ENCODE results near the gene ABCC2.

ABCC2 gene

GRCh38 chr10:99781734-99782429 lies 558 bp upstream of the ABCC2 start:
- peaks cover 8% of the 10 kb centered on the region for H3K4me1 ChIP-seq (ENCODE audit: insufficient read depth, low read length)
- H3K4me3 ChIP-seq (ENCODE audit: low read length), result no peak overlapping the region
- H3K27me3 ChIP-seq (ENCODE audit: insufficient read depth, low read length), result no peaks in the 10 kb centered on the region
- H3K36me3 ChIP-seq (ENCODE audit: insufficient read depth, low read length), result no peaks in the 10 kb centered on the region
- H2AFZ ChIP-seq (ENCODE audit: low read depth, low read length), result no peak overlapping the region
- peaks cover 2% of the 10 kb centered on the region for H3K9me3 ChIP-seq (ENCODE audit: low read length)

- H3K36me3 ChIP-seq (ENCODE audit: insufficient read depth, low read length), result no peaks in the 10 kb centered on the region
- no peaks in the 10 kb centered on the region for H3K27me3 ChIP-seq (ENCODE audit: insufficient read depth, low read length)
- no peak overlapping the region for H2AFZ ChIP-seq (ENCODE audit: low read depth, low read length)
- no peak overlapping the region for H3K4me3 ChIP-seq (ENCODE audit: low read length)
- peaks cover 7% of the 10 kb centered on the region for H3K4me1 ChIP-seq (ENCODE audit: insufficient read depth, low read length)
- peaks cover 2% of the 10 kb centered on the region for H3K9me3 ChIP-seq (ENCODE audit: low read length)
Measured at GRCh38 chr10:99784016-99784726, 1.7 kb downstream of the ABCC2 start.

- no peaks in the 10 kb centered on the region for H3K4me1 ChIP-seq (ENCODE audit: insufficient read depth, low read length)
- H3K4me3 ChIP-seq (ENCODE audit: low read length), result no peak overlapping the region
- peaks cover 2% of the 10 kb centered on the region for H3K9me3 ChIP-seq (ENCODE audit: low read length)
- H3K36me3 ChIP-seq (ENCODE audit: insufficient read depth, low read length), result no peaks in the 10 kb centered on the region
- no peak overlapping the region for H2AFZ ChIP-seq (ENCODE audit: low read depth, low read length)
- no peaks in the 10 kb centered on the region for H3K27me3 ChIP-seq (ENCODE audit: insufficient read depth, low read length)
Measured at GRCh38 chr10:99784727-99785441, 2.4 kb downstream of the ABCC2 start.

- Histone ChIP-seq H2AFZ (ENCODE audit: low read depth, low read length) (no peak overlapping the region), H3K4me3 (ENCODE audit: low read length) (no peak overlapping the region), H3K36me3 (ENCODE audit: insufficient read depth, low read length) (no peaks in the 10 kb centered on the region), H3K4me1 (ENCODE audit: insufficient read depth, low read length) (no peaks in the 10 kb centered on the region), H3K9me3 (ENCODE audit: low read length) (peaks cover 1% of the 10 kb centered on the region), H3K27me3 (ENCODE audit: insufficient read depth, low read length) (no peaks in the 10 kb centered on the region)
Measured at GRCh38 chr10:99785646-99786045, 3.2 kb downstream of the ABCC2 start.

GRCh38 chr10:99787311-99787710 lies 4.9 kb downstream of the ABCC2 start:
- Histone ChIP-seq H3K4me3 (ENCODE audit: low read length) (no peak overlapping the region), H3K9me3 (ENCODE audit: low read length) (no peaks in the 10 kb centered on the region), H3K27me3 (ENCODE audit: insufficient read depth, low read length) (no peaks in the 10 kb centered on the region), H3K4me1 (ENCODE audit: insufficient read depth, low read length) (no peaks in the 10 kb centered on the region), H3K36me3 (ENCODE audit: insufficient read depth, low read length) (no peaks in the 10 kb centered on the region), H2AFZ (ENCODE audit: low read depth, low read length) (no peak overlapping the region)

- no peaks in the 10 kb centered on the region for H3K36me3 ChIP-seq (ENCODE audit: insufficient read depth, low read length)
- H3K4me3 ChIP-seq (ENCODE audit: low read length), result no peak overlapping the region
- H3K4me1 ChIP-seq (ENCODE audit: insufficient read depth, low read length), result no peaks in the 10 kb centered on the region
- no peak overlapping the region for H2AFZ ChIP-seq (ENCODE audit: low read depth, low read length)
- H3K9me3 ChIP-seq (ENCODE audit: low read length), result no peaks in the 10 kb centered on the region
- no peaks in the 10 kb centered on the region for H3K27me3 ChIP-seq (ENCODE audit: insufficient read depth, low read length)
Measured at GRCh38 chr10:99787782-99788445, 5.5 kb downstream of the ABCC2 start.

GRCh38 chr10:99788598-99789256 lies 6.3 kb downstream of the ABCC2 start:
- H3K4me1 ChIP-seq (ENCODE audit: insufficient read depth, low read length), result no peaks in the 10 kb centered on the region
- H3K27me3 ChIP-seq (ENCODE audit: insufficient read depth, low read length), result no peaks in the 10 kb centered on the region
- no peak overlapping the region for H2AFZ ChIP-seq (ENCODE audit: low read depth, low read length)
- no peaks in the 10 kb centered on the region for H3K9me3 ChIP-seq (ENCODE audit: low read length)
- no peaks in the 10 kb centered on the region for H3K36me3 ChIP-seq (ENCODE audit: insufficient read depth, low read length)
- H3K4me3 ChIP-seq (ENCODE audit: low read length), result no peak overlapping the region

- H3K36me3 ChIP-seq (ENCODE audit: insufficient read depth, low read length), result no peaks in the 10 kb centered on the region
- H3K4me3 ChIP-seq (ENCODE audit: low read length), result no peak overlapping the region
- H3K9me3 ChIP-seq (ENCODE audit: low read length), result no peaks in the 10 kb centered on the region
- H3K27me3 ChIP-seq (ENCODE audit: insufficient read depth, low read length), result no peaks in the 10 kb centered on the region
- no peaks in the 10 kb centered on the region for H3K4me1 ChIP-seq (ENCODE audit: insufficient read depth, low read length)
- no peak overlapping the region for H2AFZ ChIP-seq (ENCODE audit: low read depth, low read length)
Measured at GRCh38 chr10:99791831-99792230, 9.4 kb downstream of the ABCC2 start.

GRCh38 chr10:99793819-99794218 lies 11.4 kb downstream of the ABCC2 start:
- no peak overlapping the region for H2AFZ ChIP-seq (ENCODE audit: low read depth, low read length)
- H3K4me1 ChIP-seq (ENCODE audit: insufficient read depth, low read length), result no peaks in the 10 kb centered on the region
- no peaks in the 10 kb centered on the region for H3K9me3 ChIP-seq (ENCODE audit: low read length)
- no peaks in the 10 kb centered on the region for H3K27me3 ChIP-seq (ENCODE audit: insufficient read depth, low read length)
- no peaks in the 10 kb centered on the region for H3K36me3 ChIP-seq (ENCODE audit: insufficient read depth, low read length)
- H3K4me3 ChIP-seq (ENCODE audit: low read length), result no peak overlapping the region

GRCh38 chr10:99796928-99797327 lies 14.5 kb downstream of the ABCC2 start:
- no peaks in the 10 kb centered on the region for H3K4me1 ChIP-seq (ENCODE audit: insufficient read depth, low read length)
- no peak overlapping the region for H3K4me3 ChIP-seq (ENCODE audit: low read length)
- H3K36me3 ChIP-seq (ENCODE audit: insufficient read depth, low read length), result no peaks in the 10 kb centered on the region
- H2AFZ ChIP-seq (ENCODE audit: low read depth, low read length), result no peak overlapping the region
- H3K9me3 ChIP-seq (ENCODE audit: low read length), result no peaks in the 10 kb centered on the region
- H3K27me3 ChIP-seq (ENCODE audit: insufficient read depth, low read length), result no peaks in the 10 kb centered on the region

- Histone ChIP-seq H2AFZ (ENCODE audit: low read depth, low read length) (no peak overlapping the region), H3K4me3 (ENCODE audit: low read length) (no peak overlapping the region), H3K9me3 (ENCODE audit: low read length) (no peaks in the 10 kb centered on the region), H3K27me3 (ENCODE audit: insufficient read depth, low read length) (no peaks in the 10 kb centered on the region), H3K4me1 (ENCODE audit: insufficient read depth, low read length) (no peaks in the 10 kb centered on the region), H3K36me3 (ENCODE audit: insufficient read depth, low read length) (no peaks in the 10 kb centered on the region)
Measured at GRCh38 chr10:99798031-99798430, 15.6 kb downstream of the ABCC2 start.

GRCh38 chr10:99798920-99799319 lies 16.5 kb downstream of the ABCC2 start:
- no peak overlapping the region for H2AFZ ChIP-seq (ENCODE audit: low read depth, low read length)
- no peaks in the 10 kb centered on the region for H3K9me3 ChIP-seq (ENCODE audit: low read length)
- H3K36me3 ChIP-seq (ENCODE audit: insufficient read depth, low read length), result no peaks in the 10 kb centered on the region
- no peaks in the 10 kb centered on the region for H3K27me3 ChIP-seq (ENCODE audit: insufficient read depth, low read length)
- H3K4me1 ChIP-seq (ENCODE audit: insufficient read depth, low read length), result no peaks in the 10 kb centered on the region
- H3K4me3 ChIP-seq (ENCODE audit: low read length), result no peak overlapping the region
